H1 (cell line): ENCODE measurements around the gene VPREB1. TPM values are rescaled to one million over a fixed set of nuclear protein-coding genes. Genes with fewer than 3 reads are reported as not detected.

Source experiments
- CTCF ChIA-PET: fragments of 300-600 bp; sonication (Branson Sonifier 250); formaldehyde crosslinking; loops from one replicate; lab custom pipeline; 2021; ENCODE audit not compliant: partially characterized antibody; lab: Charles Lee
- POLR2A ChIA-PET: fragments of 300-600 bp; sonication (Branson Sonifier 250); formaldehyde crosslinking; loops from one replicate; lab custom pipeline; 2021; ENCODE audit warnings: inconsistent platforms; ENCODE audit not compliant: partially characterized antibody; lab: Charles Lee
- DNase-seq, 2 experiments: peaks; one replicate each; pipeline versions ENCODE4 v3.0.0 to v3.0.0-alpha.2; 2010 to 2022; ENCODE audit warnings: low spot score in 2 of 2, low read depth in 1 of 2, mixed read lengths in 1 of 2
- FAIRE-seq: peaks from 2 replicates; lab custom pipeline; 2011; peaks lifted over from hg19 to GRCh38; lab: Jason Lieb, UNC
- H2AFZ ChIP-seq: 2 replicates; pipeline ENCODE4 v1.8.1; 2012; ENCODE audit warnings: low read length, inconsistent platforms
- H2AK5ac ChIP-seq: 2 replicates; pipeline ENCODE4 v1.6.1; 2013; ENCODE audit warnings: low read depth, low read length
- H2BK120ac ChIP-seq: replicated peaks from 2 replicates; pipeline ENCODE3; 2013; ENCODE audit warnings: low read depth, low read length, inconsistent platforms
- H2BK12ac ChIP-seq: 2 replicates; pipeline ENCODE4 v1.6.1; 2013; ENCODE audit warnings: low read depth, low read length
- H2BK15ac ChIP-seq: 2 replicates; pipeline ENCODE4 v1.6.1; 2013; ENCODE audit warnings: low read length
- H2BK20ac ChIP-seq: 2 replicates; pipeline ENCODE4 v1.6.1; 2013; ENCODE audit warnings: low read length
- H2BK5ac ChIP-seq: 2 replicates; pipeline ENCODE4 v1.6.1; 2013; ENCODE audit warnings: low read depth, low read length
- H3K14ac ChIP-seq: 2 replicates; pipeline ENCODE4 v1.6.1; 2013; ENCODE audit warnings: inconsistent platforms; ENCODE audit not compliant: insufficient read length
- H3K18ac ChIP-seq: 2 replicates; pipeline ENCODE4 v1.6.1; 2013; ENCODE audit warnings: low read length; ENCODE audit errors: extremely low read depth
- H3K23ac ChIP-seq: 2 replicates; pipeline ENCODE4 v1.6.1; 2013; ENCODE audit warnings: inconsistent platforms; ENCODE audit not compliant: insufficient read length
- H3K23me2 ChIP-seq: 2 replicates; pipeline ENCODE4 v1.6.1; 2013; ENCODE audit warnings: low read depth, low read length
- H3K27ac ChIP-seq: 2 replicates; pipeline ENCODE4 v1.6.1; 2011; ENCODE audit warnings: low read depth, low read length, inconsistent platforms
- H3K27me3 ChIP-seq, 4 experiments: replicated peaks in 1 of 4; 1 replicate in 1 of 4; 2 replicates in 3 of 4; pipeline versions ENCODE4 v1.6.1 to v1.8.1; 2011 to 2013; ENCODE audit warnings: low read length in 3 of 4, mild to moderate bottlenecking in 3 of 4, inconsistent platforms in 2 of 4, mixed read lengths in 2 of 4, moderate library complexity in 1 of 4; ENCODE audit not compliant: control insufficient read depth in 3 of 4, insufficient read depth in 3 of 4; ENCODE audit errors: extremely low read depth in 1 of 4
- H3K36me3 ChIP-seq, 4 experiments: 2 replicates each; pipeline versions ENCODE4 v1.6.1 to v1.8.1; 2011 to 2013; ENCODE audit warnings: mild to moderate bottlenecking in 4 of 4, low read length in 3 of 4, moderate library complexity in 2 of 4, control low read depth in 1 of 4, inconsistent platforms in 1 of 4; ENCODE audit not compliant: insufficient read depth in 4 of 4, control insufficient read depth in 2 of 4
- H3K4ac ChIP-seq: replicated peaks from 2 replicates; pipeline ENCODE3; 2013; ENCODE audit warnings: low read length, low read depth, mixed read lengths, inconsistent platforms; ENCODE audit not compliant: insufficient read length
- H3K4me1 ChIP-seq, 4 experiments: replicated peaks in 1 of 4; 1 replicate in 1 of 4; 2 replicates in 3 of 4; pipeline versions ENCODE4 v1.6.1 to v1.8.1; 2011 to 2013; ENCODE audit warnings: low read length in 3 of 4, inconsistent platforms in 2 of 4, mixed read lengths in 1 of 4; ENCODE audit not compliant: insufficient read depth in 4 of 4, control insufficient read depth in 3 of 4
- H3K4me2 ChIP-seq, 2 experiments: 2 replicates each; pipeline versions ENCODE4 v1.6.1 to v1.8.1; 2011 to 2013; ENCODE audit warnings: low read depth in 2 of 2, low read length in 2 of 2, control low read depth in 1 of 2, inconsistent platforms in 1 of 2, mild to moderate bottlenecking in 1 of 2; ENCODE audit not compliant: insufficient read depth in 1 of 2
- H3K4me3 ChIP-seq, 4 experiments: fragments of 200-600, 300-600 bp in 1 of 4; sonication (generic), shearing (Covaris generic), sonication (Bioruptor Twin) in 1 of 4; 2 replicates each; pipeline versions ENCODE4 v1.5.1 to v1.8.1; 2011 to 2016; ENCODE audit warnings: low read length in 4 of 4, low read depth in 3 of 4, control low read depth in 2 of 4, inconsistent platforms in 2 of 4, mild to moderate bottlenecking in 2 of 4, mixed read lengths in 1 of 4, moderate library complexity in 1 of 4; ENCODE audit not compliant: insufficient read depth in 2 of 4; ENCODE audit errors: extremely low read depth in 1 of 4
- H3K56ac ChIP-seq: replicated peaks from 2 replicates; pipeline ENCODE3; 2013; ENCODE audit warnings: low read depth, mild to moderate bottlenecking, mixed read lengths, low read length, inconsistent platforms; ENCODE audit not compliant: insufficient read length
- H3K79me1 ChIP-seq: 2 replicates; pipeline ENCODE4 v1.6.1; 2013; ENCODE audit warnings: low read depth, low read length, control low read depth
- H3K79me2 ChIP-seq, 2 experiments: 2 replicates each; pipeline versions ENCODE4 v1.6.1 to v1.8.1; 2012 to 2013; ENCODE audit warnings: low read length in 2 of 2, mild to moderate bottlenecking in 2 of 2, inconsistent platforms in 1 of 2; ENCODE audit not compliant: insufficient read depth in 2 of 2, control insufficient read depth in 1 of 2
- H3K9ac ChIP-seq, 4 experiments: replicated peaks in 1 of 4; 1 replicate in 1 of 4; 2 replicates in 3 of 4; pipeline versions ENCODE4 v1.6.1 to v1.8.1; 2011 to 2013; ENCODE audit warnings: low read depth in 3 of 4, low read length in 3 of 4, control low read depth in 2 of 4, mild to moderate bottlenecking in 2 of 4, moderate library complexity in 2 of 4, inconsistent platforms in 1 of 4; ENCODE audit errors: extremely low read depth in 1 of 4
- H3K9me3 ChIP-seq, 2 experiments: 2 replicates each; pipeline versions ENCODE4 v1.6.1 to v1.8.1; 2012 to 2013; ENCODE audit warnings: mild to moderate bottlenecking in 2 of 2, moderate library complexity in 2 of 2, control low read depth in 1 of 2, inconsistent platforms in 1 of 2, low read depth in 1 of 2, low read length in 1 of 2, mixed read lengths in 1 of 2; ENCODE audit not compliant: insufficient read depth in 2 of 2
- H4K20me1 ChIP-seq, 2 experiments: replicated peaks in 1 of 2; 2 replicates each; pipeline versions ENCODE3 to v1.8.1; 2011 to 2013; ENCODE audit warnings: inconsistent platforms in 2 of 2, low read length in 2 of 2, mild to moderate bottlenecking in 1 of 2; ENCODE audit not compliant: insufficient read depth in 2 of 2, control insufficient read depth in 1 of 2
- H4K5ac ChIP-seq: 2 replicates; pipeline ENCODE4 v1.6.1; 2013; ENCODE audit warnings: low read length, low read depth, mixed read lengths, inconsistent platforms; ENCODE audit not compliant: insufficient read length
- H4K8ac ChIP-seq: 2 replicates; pipeline ENCODE4 v1.8.0; 2013; ENCODE audit warnings: mild to moderate bottlenecking, moderate library complexity, low read length, inconsistent platforms; ENCODE audit not compliant: insufficient read depth; ENCODE audit errors: extremely low read depth
- H4K91ac ChIP-seq: replicated peaks from 2 replicates; pipeline ENCODE3; 2013; ENCODE audit warnings: low read length, mixed read lengths, inconsistent platforms; ENCODE audit not compliant: insufficient read length
- ATF3 ChIP-seq: IDR thresholded peaks from 2 replicates; pipeline ENCODE4 v1.6.1; 2011; ENCODE audit warnings: low read depth, mild to moderate bottlenecking, low read length; ENCODE audit not compliant: insufficient read depth
- BCL11A ChIP-seq, 2 experiments: IDR thresholded peaks; one replicate each; pipeline ENCODE4 v1.6.1; 2011; ENCODE audit warnings: low read depth in 2 of 2, low read length in 2 of 2, mild to moderate bottlenecking in 2 of 2
- CHD2 ChIP-seq: IDR thresholded peaks from 2 replicates; pipeline ENCODE4 v1.6.1; 2012; ENCODE audit warnings: low read length, improper control_type of control experiment
- CREB1 ChIP-seq: IDR thresholded peaks from 2 replicates; pipeline ENCODE4 v1.6.1; 2012; ENCODE audit warnings: inconsistent platforms
- GABPA ChIP-seq: IDR thresholded peaks from 2 replicates; pipeline ENCODE4 v1.6.1; 2011; ENCODE audit warnings: mild to moderate bottlenecking, low read length, moderate library complexity, borderline replicate concordance; ENCODE audit not compliant: insufficient read depth
- HDAC6 ChIP-seq: IDR thresholded peaks from one replicate; pipeline ENCODE4 v1.7.1; 2012; ENCODE audit warnings: low read depth, mild to moderate bottlenecking, inconsistent platforms, low read length, moderate library complexity
- PHF8 ChIP-seq: fragments of 200-600 bp; sonication (generic); conservative IDR thresholded peaks from 2 replicates; pipeline ENCODE4 v1.7.1; 2012; ENCODE audit warnings: low read depth, mild to moderate bottlenecking, inconsistent platforms, low read length, moderate library complexity
- POLR2AphosphoS5 ChIP-seq: IDR thresholded peaks from 2 replicates; pipeline ENCODE4 v1.6.1; 2011; ENCODE audit warnings: low read depth, low read length
- SIX5 ChIP-seq: IDR thresholded peaks from 2 replicates; pipeline ENCODE4 v1.6.1; 2011; ENCODE audit warnings: mild to moderate bottlenecking, low read depth, low read length
- SP1 ChIP-seq: IDR thresholded peaks from 2 replicates; pipeline ENCODE4 v1.6.1; 2011; ENCODE audit warnings: low read depth, low read length
- SUZ12 ChIP-seq: fragments of 200-600 bp; sonication (generic); IDR thresholded peaks from 2 replicates; pipeline ENCODE4 v1.6.1; 2012; ENCODE audit warnings: mild to moderate bottlenecking, inconsistent platforms, low read length, moderate library complexity, mixed read lengths
- TBP ChIP-seq: IDR thresholded peaks from 2 replicates; pipeline ENCODE4 v1.6.1; 2011; ENCODE audit warnings: low read depth, low read length, improper control_type of control experiment
- WGBS, 2 experiments: shearing (Covaris generic) in 1 of 2; methylation state at CpG; one replicate each; pipeline versions ENCODE4 v1.1.6 to v1.1.7; 2013 to 2015; ENCODE audit warnings: low lambda C conversion rate in 2 of 2, mixed read lengths in 2 of 2, inconsistent platforms in 1 of 2, low coverage in 1 of 2, missing lambda C conversion rate in 1 of 2; ENCODE audit not compliant: insufficient replicate concordance in 2 of 2, insufficient coverage in 1 of 2, insufficient read length in 1 of 2; ENCODE audit errors: extremely low coverage in 1 of 2, missing lambda C conversion rate in 1 of 2; 5-methylcytosine and 5-hydroxymethylcytosine counted together
- polyA plus RNA-seq, 7 experiments: library from polyadenylated mRNA; depleted of rRNA in 3 of 7; stranded (reverse) in 5 of 7; unstranded in 2 of 7; fragments of >200 nt in 5 of 7; fragments of 200-250 nt in 2 of 7; gene quantifications; 1 replicate in 5 of 7; 2 replicates in 1 of 7; 4 replicates in 1 of 7; pipeline versions ENCODE4 v1.2.1 to v1.2.3, GENCODE V29; 2011 to 2013; ENCODE audit warnings: missing spikeins in 2 of 7, mixed read lengths in 2 of 7
- total RNA-seq: library from RNA; stranded (reverse); fragmentation: NEBNext Ultra II Directional; extraction: Animal tissue kit (Norgen Biotek cat#: 25700); gene quantifications from 2 replicates; pipeline ENCODE4 v1.2.1, GENCODE V29; 2021

The VPREB1 gene
- total and polyA plus RNA-seq, 2 of the 8 experiments (the other 6 are each of a cell fraction or from before 2014, with no cell fraction given), result not detected

GRCh38 chr22:22197993-22198402, 46.6 kb upstream of the VPREB1 start:
- peaks cover 82 to 91% (median 89%) of the 10 kb centered on the region in 4 experiments for H3K27me3 ChIP-seq
- H2BK5ac ChIP-seq, result no peak overlapping the region
- no peak overlapping the region for H3K14ac ChIP-seq
- H2BK120ac ChIP-seq, result no peak overlapping the region
- no peak overlapping the region for H2BK12ac ChIP-seq
- no peaks in the 10 kb centered on the region for H3K4me1 ChIP-seq
- no peak overlapping the region for H4K5ac ChIP-seq
- H3K27ac ChIP-seq, result no peak overlapping the region
- FAIRE-seq, result no peak
- no peaks in the 10 kb centered on the region for H3K9me3 ChIP-seq
- H4K8ac ChIP-seq, result no peak overlapping the region
- H3K79me2 ChIP-seq, result no peaks in the 10 kb centered on the region
- no peak overlapping the region for H3K56ac ChIP-seq
- peaks cover 3 to 11% of the 10 kb centered on the region in 2 experiments for H4K20me1 ChIP-seq
- H2BK20ac ChIP-seq, result no peak overlapping the region
- no peak overlapping the region for H2BK15ac ChIP-seq
- ChIA-PET POLR2A (interaction anchor here (0.7 kb wide), 1 partner anchor 11 kb away, joined by 3 read pairs; no protein-coding TSS in a partner anchor), CTCF (interaction anchor here (0.6 to 4.3 kb wide), 7 partner anchors 10 to 149 kb away, joined by 3 to 49 read pairs (median 15); no protein-coding TSS in a partner anchor)
- WGBS, 2 experiments, result 77% methylated on average over 4 of the region's 4 CpGs; no CpG with 5 or more reads in 1 of the 2 experiments
- no peak overlapping the region for H2AK5ac ChIP-seq
- no peak overlapping the region for H4K91ac ChIP-seq
- H2AFZ ChIP-seq, result no peak overlapping the region
- H3K23me2 ChIP-seq, result no peaks in the 10 kb centered on the region
- H3K79me1 ChIP-seq, result no peaks in the 10 kb centered on the region
- no peak overlapping the region for H3K23ac ChIP-seq
- DNase-seq, result no peak
- H3K9ac ChIP-seq, result no peak overlapping the region
- no peaks in the 10 kb centered on the region for H3K36me3 ChIP-seq
- no peak overlapping the region for H3K4me2 ChIP-seq
- H3K4ac ChIP-seq, result no peak overlapping the region
- H3K18ac ChIP-seq, result no peak overlapping the region
- TF ChIP-seq TBP (no peak), BCL11A (IDR thresholded peaks at IDR 0.05; ENCODE audit: low read depth in 2 of 2, low read length in 2 of 2) (no peak), SIX5 (no peak), PHF8 (no peak), HDAC6 (no peak), GABPA (no peak), ATF3 (no peak), CREB1 (no peak), SUZ12 (no peak), CHD2 (no peak), SP1 (no peak), POLR2AphosphoS5 (no peak)
- no peak overlapping the region for H3K4me3 ChIP-seq
